Measurements from ENCODE around the gene TMEM50B. TPM values are rescaled to one million over a fixed set of nuclear protein-coding genes. Genes with fewer than 3 reads are reported as not detected.
A peak's percentile ranks its signal among the peaks of the same experiment; 100 is the strongest.

Gene TMEM50B
- total RNA-seq, 4 donors from 2014 or later, result 36.4 to 48.7 (median 38.2) TPM

DNA sequence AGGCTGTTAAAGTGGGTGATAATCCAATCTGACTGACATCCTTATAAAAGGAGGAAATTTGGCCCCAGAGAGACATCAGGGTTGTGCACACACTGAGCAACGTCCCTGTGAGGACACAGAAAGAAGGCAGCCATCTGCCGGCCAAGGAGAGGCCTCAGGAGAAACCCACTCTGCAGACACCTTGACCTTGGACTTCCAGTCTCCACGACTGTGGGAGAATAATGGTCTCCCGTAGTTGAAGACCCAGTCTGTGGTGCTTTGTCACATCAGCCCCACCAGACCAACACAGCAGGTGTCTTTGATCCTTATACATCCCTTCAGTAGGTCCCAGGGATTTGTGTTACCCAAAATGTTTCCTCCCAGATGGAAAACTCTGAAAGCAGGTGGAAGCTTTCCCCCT, 16.0 kb upstream of the TMEM50B start:
- DNase-seq (ENCODE audit: low spot score in 2 of 2), result no peak
- no peak for TF ChIP-seq POLR2A (IDR thresholded peaks at IDR 0.05)
- TF ChIP-seq, protein P1, sequence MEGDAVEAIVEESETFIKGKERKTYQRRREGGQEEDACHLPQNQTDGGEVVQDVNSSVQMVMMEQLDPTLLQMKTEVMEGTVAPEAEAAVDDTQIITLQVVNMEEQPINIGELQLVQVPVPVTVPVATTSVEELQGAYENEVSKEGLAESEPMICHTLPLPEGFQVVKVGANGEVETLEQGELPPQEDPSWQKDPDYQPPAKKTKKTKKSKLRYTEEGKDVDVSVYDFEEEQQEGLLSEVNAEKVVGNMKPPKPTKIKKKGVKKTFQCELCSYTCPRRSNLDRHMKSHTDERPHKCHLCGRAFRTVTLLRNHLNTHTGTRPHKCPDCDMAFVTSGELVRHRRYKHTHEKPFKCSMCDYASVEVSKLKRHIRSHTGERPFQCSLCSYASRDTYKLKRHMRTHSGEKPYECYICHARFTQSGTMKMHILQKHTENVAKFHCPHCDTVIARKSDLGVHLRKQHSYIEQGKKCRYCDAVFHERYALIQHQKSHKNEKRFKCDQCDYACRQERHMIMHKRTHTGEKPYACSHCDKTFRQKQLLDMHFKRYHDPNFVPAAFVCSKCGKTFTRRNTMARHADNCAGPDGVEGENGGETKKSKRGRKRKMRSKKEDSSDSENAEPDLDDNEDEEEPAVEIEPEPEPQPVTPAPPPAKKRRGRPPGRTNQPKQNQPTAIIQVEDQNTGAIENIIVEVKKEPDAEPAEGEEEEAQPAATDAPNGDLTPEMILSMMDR (IDR thresholded peaks at IDR 0.05), result no peak
- WGBS, 2 donors, result 65 to 68% methylated on average over 4 of the region's 4 CpGs
- H3K4me3 ChIP-seq (ENCODE audit: low read depth, poor library complexity, severe bottlenecking), result no peak overlapping the region
- intact Hi-C loops (cut with DNase I; ENCODE audit: low total_unique reads), result no loop called here

GRCh38 chr21:33493756-33494155, 14.0 kb upstream of the TMEM50B start:
- intact Hi-C loops (cut with DNase I; ENCODE audit: low total_unique reads), result no loop called here
- H3K4me3 ChIP-seq (ENCODE audit: low read depth, poor library complexity, severe bottlenecking), result no peak overlapping the region
- no peak for DNase-seq (ENCODE audit: low spot score in 2 of 2)
- TF ChIP-seq, protein P1 (IDR thresholded peaks at IDR 0.05), result no peak
- 86 to 87% methylated on average over 3 of the region's 3 CpGs for WGBS, 2 donors

DNA sequence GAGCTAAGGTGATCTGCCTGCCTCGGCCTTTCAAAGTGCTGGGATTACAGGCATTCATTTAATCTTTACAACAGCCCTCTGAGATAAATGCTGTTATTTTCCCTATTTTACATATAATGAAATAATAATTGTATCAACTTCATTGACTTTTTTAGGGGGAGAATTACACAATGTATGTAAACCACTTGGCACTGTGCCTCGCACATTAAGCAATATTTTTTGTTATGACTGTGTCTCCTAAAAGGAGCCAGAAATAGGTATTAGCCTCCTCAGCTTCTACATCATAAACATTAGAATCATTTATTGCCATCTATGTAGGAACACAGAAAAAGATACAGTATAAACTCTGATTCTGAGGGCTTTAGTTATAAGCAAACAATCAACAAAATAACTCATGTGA, 12.8 kb upstream of the TMEM50B start:
- intact Hi-C loops (cut with DNase I; ENCODE audit: low total_unique reads), result no loop called here
- TF ChIP-seq POLR2A (IDR thresholded peaks at IDR 0.05), result no peak
- TF ChIP-seq, protein P1 (IDR thresholded peaks at IDR 0.05), result no peak
- WGBS, 2 donors, result 51 to 52% methylated on average over 2 of the region's 2 CpGs
- no peak overlapping the region for H3K4me3 ChIP-seq (ENCODE audit: low read depth, poor library complexity, severe bottlenecking)
- no peak for DNase-seq (ENCODE audit: low spot score in 2 of 2)

DNA sequence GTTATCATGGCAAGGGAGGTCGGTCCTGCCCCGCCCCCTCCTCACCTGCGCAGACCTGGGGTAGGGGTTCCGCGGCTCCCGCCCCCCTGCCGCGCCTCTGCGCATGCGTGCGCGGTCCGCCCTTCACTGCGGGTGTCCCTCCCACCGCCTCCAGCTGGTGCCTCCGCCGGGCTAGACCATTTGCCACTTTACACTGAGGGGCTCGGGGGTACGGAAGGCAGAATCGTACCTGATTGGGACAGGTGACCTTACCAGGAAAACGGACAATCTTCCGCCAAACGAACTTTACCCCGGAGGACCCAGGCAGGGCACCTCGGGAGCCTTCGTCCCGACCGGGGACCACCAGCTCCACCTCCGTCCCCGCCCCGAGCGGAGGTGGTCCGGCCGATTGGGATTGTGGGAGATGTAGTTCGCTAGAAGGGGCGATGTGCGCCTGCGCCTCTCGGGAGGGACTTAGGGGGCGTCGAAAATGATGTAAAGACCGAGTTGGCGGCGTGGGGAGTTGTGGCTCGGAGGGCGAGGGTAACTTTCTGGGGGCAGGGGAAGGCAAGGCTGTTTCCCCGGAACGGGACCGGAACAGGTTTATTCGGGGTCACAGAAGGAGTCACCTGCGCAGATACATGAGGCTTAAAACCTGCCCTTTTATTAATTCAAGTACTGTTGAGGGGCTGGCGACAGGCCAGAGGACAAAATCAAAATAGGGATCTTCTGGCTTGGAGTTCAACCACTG, 11.8 kb upstream of the TMEM50B start, which contains the start of gene DNAJC28:
TSS of gene DNAJC28 (minus strand) at position 344 of the 730 bp plus-strand sequence. CDS start 2,323 bp downstream, outside the sequence.
- peak; percentile 88 to 98 for DNase-seq (ENCODE audit: low spot score in 2 of 2)
- peak within 1 kb of the TSS; percentile 41 for H3K4me3 ChIP-seq (ENCODE audit: low read depth, poor library complexity, severe bottlenecking)
- 1% methylated on average over 37 to 50 of the region's 52 CpGs for WGBS, 2 donors
- TF ChIP-seq POLR2A (IDR thresholded peaks at IDR 0.05), result no peak
- TF ChIP-seq, protein P1 (IDR thresholded peaks at IDR 0.05), result no peak
- intact Hi-C loops (cut with DNase I; ENCODE audit: low total_unique reads), result no loop called here

DNA sequence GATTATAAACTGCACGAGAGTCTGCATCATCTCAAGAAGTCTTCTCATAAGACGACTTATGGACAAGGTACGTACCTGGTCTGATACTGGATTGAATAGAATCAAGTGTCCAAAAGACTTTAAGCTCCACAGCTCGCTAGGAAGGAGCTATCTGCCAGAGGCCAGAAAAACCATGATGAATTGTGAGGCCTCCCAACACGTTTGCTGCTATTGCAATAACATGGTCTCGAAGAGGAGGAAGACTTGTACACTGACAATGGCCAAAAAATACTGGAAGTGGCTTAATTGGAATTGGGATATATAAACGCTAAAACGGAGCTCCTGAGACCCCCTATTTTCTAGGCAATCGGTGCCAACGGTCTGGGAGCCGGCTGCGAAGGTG, 11.2 kb upstream of the TMEM50B start:
- intact Hi-C loops (cut with DNase I; ENCODE audit: low total_unique reads), result no loop called here
- WGBS, 2 donors, result 10 to 11% methylated on average over 12 of the region's 12 CpGs
- peak overlapping the region; percentile 41 for H3K4me3 ChIP-seq (ENCODE audit: low read depth, poor library complexity, severe bottlenecking)
- TF ChIP-seq POLR2A (IDR thresholded peaks at IDR 0.05), result no peak
- TF ChIP-seq, protein P1 (IDR thresholded peaks at IDR 0.05), result no peak
- no peak for DNase-seq (ENCODE audit: low spot score in 2 of 2)

DNA sequence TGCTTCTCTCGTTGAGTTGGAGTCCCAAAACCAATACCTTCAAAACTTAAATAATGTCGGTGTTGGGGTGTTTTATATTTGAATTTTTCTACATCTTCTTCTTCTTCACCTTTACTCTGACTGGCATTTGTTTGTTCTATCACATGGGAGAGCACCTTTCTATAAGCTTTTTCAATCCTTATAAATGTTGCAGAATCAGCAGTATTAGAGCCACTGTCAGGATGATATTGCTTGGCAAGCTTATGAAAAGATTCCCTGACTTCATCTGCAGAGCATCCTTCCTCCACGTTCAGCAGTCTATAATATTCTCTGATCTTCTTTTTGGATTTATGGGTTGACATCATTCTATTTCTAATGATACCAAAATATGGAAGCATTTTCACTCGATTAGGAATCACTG, 9.2 kb upstream of the TMEM50B start:
- no peak overlapping the region for H3K4me3 ChIP-seq (ENCODE audit: low read depth, poor library complexity, severe bottlenecking)
- DNase-seq (ENCODE audit: low spot score in 2 of 2), result no peak
- TF ChIP-seq, protein P1 (IDR thresholded peaks at IDR 0.05), result no peak
- TF ChIP-seq POLR2A (IDR thresholded peaks at IDR 0.05), result no peak
- 88 to 89% methylated on average over 4 of the region's 4 CpGs for WGBS, 2 donors
- intact Hi-C loops (cut with DNase I; ENCODE audit: low total_unique reads), result no loop called here
